GM19023 (cell line): Measurements from ENCODE around the gene ARHGAP24.
A peak's percentile ranks its signal among the peaks of the same experiment; 100 is the strongest.

ENCODE experiments used
- ATAC-seq: cut with Tn5 transposase; IDR thresholded peaks from one replicate; pipeline ENCODE4 v1.9.1; 2021; ENCODE audit warnings: mild to moderate bottlenecking, moderate library complexity; ENCODE audit not compliant: unreplicated experiment

ARHGAP24 gene

GRCh38 chr4:85684676-85685075 is 209.7 kb downstream of the ARHGAP24 start:
- no peak for ATAC-seq

- no peak for ATAC-seq
Measured at GRCh38 chr4:85686398-85686797, 211.4 kb downstream of the ARHGAP24 start.

- no peak for ATAC-seq
Measured at GRCh38 chr4:85688055-85688740, 213.2 kb downstream of the ARHGAP24 start.

DNA sequence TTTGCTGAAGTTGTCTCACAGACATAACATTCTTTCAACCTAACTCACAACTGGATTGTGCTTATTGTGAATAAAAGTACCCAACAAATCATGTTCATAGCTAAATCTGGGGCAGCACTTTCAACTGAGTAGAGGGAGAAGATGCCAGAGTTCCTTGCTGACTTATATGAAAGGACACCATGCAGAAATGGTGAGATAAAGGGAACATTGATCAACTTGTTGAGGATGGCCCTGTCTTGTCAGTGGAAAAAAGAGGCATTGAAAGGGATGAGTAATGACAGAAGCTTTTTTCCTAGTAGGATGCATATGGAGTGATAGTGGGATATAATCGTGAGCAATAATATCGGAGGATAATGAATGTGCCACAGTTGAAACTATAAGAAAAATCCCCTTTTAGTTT is 221.7 kb downstream of the ARHGAP24 start:
- ATAC-seq, result no peak

DNA sequence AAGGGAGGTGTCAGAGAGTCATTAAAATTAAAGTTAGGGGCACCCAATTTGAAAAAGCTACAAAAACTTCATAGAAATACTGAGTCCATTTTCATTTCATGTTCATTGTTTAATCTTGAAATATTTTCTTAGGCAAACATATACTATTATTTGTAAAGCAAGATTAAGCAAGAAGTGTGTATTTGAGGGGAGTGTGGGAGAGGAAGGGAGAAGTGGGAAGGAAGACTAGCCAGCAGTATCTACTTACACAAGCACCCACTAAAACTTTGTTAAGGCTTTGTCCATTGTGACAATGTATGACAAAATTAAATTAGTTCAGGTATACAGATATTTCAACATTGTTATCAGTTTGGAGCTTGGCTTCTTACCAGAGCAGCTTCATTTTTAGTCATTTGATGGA is 222.9 kb downstream of the ARHGAP24 start:
- ATAC-seq, result no peak

- ATAC-seq, result no peak
Measured at GRCh38 chr4:85700362-85700761, 225.4 kb downstream of the ARHGAP24 start.

DNA sequence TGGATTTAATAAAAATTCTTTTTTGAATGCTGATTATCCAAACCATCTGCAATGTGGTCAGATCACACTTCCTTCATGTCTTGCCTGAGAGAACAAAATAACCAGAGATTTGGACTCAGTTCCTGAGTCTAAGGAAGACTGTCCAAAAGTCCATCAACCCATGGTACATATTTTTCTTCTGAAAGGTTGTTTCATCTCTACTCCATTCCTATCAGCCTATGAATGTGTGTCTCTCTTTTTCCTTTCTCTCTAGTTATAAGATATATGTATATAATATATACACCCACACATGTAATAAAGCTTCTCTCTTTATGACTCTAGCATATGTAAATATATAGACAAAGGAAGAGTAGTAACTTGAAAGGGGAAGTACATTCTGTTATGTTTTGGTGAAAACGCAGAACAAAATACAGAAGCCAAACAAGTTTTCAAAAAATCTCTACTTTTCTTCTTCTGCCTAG is 226.9 kb downstream of the ARHGAP24 start:
- ATAC-seq, result peak; percentile 92

DNA sequence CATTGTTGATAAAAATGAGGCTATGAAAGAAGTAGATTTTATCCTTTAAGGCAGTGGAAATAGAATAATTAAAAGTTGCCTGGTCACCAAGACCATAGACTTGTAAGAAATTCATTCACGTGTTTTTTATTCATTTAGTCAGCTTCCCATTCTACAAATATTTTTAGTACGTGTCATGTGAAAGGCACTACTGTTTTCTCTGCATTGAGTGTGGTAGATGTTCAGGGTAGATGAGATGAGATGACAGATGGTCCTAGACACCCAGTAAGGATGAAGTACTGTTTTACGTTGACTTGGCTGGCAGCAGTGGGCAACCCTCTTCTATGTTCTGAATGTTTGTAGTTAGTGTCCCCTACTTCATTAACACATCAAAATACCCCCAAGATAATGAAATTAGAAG is 228.1 kb downstream of the ARHGAP24 start:
- ATAC-seq, result no peak

DNA sequence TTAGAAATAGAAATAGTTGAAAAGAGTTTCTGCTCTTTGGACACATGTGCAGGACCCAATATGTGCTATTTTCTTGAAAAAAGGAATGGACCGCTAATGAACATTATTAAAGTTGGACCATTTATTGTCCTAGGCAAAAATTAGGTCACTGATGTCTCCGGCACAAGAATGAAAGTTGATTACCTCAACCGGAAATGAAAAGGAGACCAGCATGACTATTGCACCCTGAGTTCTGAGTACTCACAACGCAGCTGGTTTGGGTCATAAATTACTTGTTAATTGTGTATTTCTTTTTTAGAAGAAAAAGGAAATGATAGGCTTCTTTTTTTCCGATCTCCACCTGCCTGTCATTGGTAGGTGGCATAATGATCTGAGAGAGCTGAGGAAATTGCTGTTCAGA is 232.7 kb downstream of the ARHGAP24 start:
- ATAC-seq, result no peak

DNA sequence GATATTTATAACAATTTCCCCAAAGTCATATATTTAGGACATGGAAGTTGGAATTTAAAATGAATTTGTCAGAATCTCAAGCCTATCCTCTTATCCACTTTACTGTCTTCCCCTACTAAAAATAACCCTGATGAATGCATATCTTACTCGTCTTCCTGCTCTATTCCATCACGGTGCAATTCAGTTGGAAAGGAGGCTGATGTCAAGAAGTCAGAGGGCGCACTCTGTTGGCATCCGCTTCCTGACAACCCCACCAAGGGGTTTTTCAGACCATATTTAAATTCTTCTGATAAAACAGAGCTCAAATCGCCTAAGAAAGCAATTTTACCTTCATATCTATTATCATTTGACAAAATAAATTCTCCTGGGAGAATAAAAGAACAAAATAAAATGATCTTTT is 233.5 kb downstream of the ARHGAP24 start:
- ATAC-seq, result no peak

GRCh38 chr4:85713005-85713404 is 238.1 kb downstream of the ARHGAP24 start:
- no peak for ATAC-seq

- no peak for ATAC-seq
Measured at GRCh38 chr4:85715991-85716737, 241.2 kb downstream of the ARHGAP24 start.

DNA sequence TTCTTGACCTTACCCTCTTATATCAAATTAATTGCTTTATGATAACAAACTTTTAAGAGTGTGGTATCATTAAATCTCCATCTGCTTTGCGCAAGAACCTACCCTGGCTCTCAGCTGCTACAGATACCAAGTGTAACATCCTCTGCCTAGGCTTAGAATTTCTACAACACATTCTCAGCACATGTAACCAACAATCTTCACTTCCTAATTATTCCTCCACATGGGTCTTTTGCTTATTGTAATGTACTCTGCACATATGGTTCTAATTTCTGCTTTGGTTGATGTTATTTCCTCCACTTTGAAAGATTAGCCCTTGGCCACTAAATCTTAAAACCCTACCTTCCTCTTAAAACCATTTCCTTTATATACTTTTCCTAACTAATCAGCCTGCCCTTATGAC is 242.4 kb downstream of the ARHGAP24 start:
- ATAC-seq, result no peak

DNA sequence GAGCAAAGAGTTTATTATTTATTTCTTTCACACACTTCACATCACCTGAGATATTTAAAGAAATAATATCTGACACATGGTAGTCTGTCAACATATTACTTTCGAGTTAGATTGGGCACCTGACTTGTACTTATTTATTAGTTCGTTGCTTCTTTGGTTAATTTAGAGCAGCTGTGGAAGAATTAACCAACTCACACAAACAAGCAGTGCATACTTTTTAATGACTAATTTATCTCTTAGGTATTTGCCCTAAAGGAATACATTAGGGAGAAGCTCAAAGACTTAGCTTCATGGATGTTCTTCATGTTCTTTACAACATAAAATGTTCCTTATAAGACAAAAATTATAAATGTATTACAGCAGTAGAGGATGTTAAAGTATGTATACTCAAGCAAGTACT is 242.9 kb downstream of the ARHGAP24 start:
- ATAC-seq, result no peak

GRCh38 chr4:85720735-85721134 is 245.8 kb downstream of the ARHGAP24 start:
- no peak for ATAC-seq

DNA sequence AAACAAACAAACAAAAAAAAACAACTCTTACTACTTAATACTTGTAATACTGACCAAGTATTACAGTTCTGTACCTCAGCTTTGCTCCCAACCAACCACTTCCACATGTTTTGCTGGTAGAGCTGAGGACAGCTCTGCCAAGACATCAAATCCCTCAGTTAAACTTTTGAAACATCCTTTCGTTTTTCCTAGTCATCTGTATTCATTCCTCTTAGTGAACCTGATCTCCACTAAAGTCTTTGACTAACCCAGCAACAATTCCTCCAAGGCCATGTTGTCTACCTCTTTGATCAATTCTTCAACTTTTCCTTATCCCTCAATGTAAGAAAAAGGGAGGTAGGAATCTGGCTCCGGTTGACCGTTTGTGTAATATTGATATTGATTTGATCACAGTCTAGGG is 247.5 kb downstream of the ARHGAP24 start:
- no peak for ATAC-seq

GRCh38 chr4:85722807-85723206 is 247.9 kb downstream of the ARHGAP24 start:
- no peak for ATAC-seq

- peak; percentile 49 for ATAC-seq
Measured at GRCh38 chr4:85724791-85725563, 250.0 kb downstream of the ARHGAP24 start.

GRCh38 chr4:85725721-85726170 is 250.8 kb downstream of the ARHGAP24 start:
- peak; percentile 77 for ATAC-seq

DNA sequence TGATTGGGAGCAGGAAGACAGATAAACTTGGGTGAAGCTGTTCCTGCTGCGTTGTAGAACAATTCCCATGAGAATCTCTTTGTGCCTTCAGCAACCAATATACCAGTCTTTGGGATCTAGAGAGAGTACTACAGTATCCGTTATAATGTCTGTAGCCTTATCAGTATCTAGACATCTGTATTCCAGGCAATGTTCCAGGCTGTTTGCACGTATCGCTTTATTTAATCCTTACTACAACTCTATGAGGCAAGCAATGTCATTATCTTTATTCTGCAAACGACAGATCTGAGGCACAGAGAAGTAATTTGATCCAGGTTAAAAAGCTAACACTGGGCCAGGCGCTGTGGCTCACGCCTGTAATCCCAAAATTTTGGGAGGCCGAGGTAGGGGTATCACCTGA is 251.6 kb downstream of the ARHGAP24 start:
- no peak for ATAC-seq

DNA sequence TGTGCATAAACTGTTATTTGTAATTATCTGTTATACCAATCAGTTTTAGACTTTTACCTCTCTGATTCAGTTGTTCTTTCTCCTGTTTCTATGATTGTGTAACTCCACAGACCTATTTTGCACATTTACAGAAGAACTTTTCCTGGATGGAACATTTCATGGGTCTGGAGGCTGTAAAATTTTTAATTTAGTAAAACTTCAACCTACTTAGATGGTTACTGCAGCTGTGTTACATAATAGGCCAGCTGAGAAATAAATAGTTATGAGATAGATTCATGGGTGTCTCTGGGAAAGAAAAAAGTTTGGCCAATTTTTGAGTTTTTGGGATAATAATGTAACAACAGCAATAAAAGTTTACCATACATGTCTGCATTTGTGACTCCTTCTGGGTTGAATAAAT is 253.5 kb downstream of the ARHGAP24 start:
- no peak for ATAC-seq

DNA sequence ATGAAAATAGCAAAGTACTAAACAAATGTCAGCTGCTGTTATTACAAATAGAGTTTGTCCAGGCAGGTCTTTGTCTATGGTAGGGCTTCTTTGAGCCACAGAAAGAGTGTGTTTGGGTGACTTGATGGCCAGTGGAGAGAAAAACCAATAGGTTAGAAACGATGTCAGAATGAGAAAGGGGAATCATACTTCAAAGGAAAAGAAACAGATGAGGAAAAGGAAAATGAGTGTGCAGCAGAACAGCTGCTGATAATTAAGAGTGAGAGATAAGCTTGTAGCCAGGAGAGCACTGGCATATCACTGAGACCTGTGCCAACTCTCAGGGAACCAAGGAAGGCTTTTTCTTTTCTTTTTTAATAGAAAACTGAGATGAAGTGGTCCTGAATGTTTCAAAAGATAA is 257.2 kb downstream of the ARHGAP24 start:
- ATAC-seq, result peak; percentile 66
